K562 (cell line): ENCODE data around the gene NT5DC2. TPM values are rescaled to one million over a fixed set of nuclear protein-coding genes. Genes with fewer than 3 reads are reported as not detected.

Source experiments
- CAMTA2 ChIP-seq: fragments of 250-450 bp; sonication (Bioruptor Pico); conservative IDR thresholded peaks from 2 replicates; pipeline ENCODE4 v1.5.1; 2022
- CEBPG ChIP-seq, 3 experiments: fragments of 200-800 bp in 1 of 3; sonication (Bioruptor generic) in 1 of 3; sonication (generic) in 1 of 3; formaldehyde crosslinking in 1 of 3; IDR thresholded peaks in 2 of 3; conservative IDR thresholded peaks in 1 of 3; 2 replicates each; pipeline versions ENCODE4 v1.6.1 to v1.8.0; 2016 to 2022; ENCODE audit warnings: missing compliant biosample characterization in 2 of 3, missing genetic modification characterization in 2 of 3, mild to moderate bottlenecking in 1 of 3, missing genetic modification reagents in 1 of 3
- CREM ChIP-seq: IDR thresholded peaks from 2 replicates; pipeline ENCODE4 v1.6.1; 2014; ENCODE audit warnings: antibody characterized with exemption, low read depth
- DDX20 ChIP-seq: fragments of 450-650 bp; IDR thresholded peaks from 2 replicates; pipeline ENCODE4 v1.6.1; 2016; ENCODE audit warnings: missing genetic modification characterization, low read depth, mild to moderate bottlenecking, missing compliant biosample characterization, moderate library complexity
- FIP1L1 ChIP-seq: fragments of 200-400 bp; formaldehyde crosslinking; IDR thresholded peaks from 2 replicates; pipeline ENCODE4 v1.6.1; 2018; ENCODE audit warnings: mild to moderate bottlenecking, low read depth, low read length; ENCODE audit not compliant: poor library complexity, severe bottlenecking
- HEY1 ChIP-seq: fragments of 250-450 bp; sonication (Bioruptor Pico); IDR thresholded peaks from 2 replicates; pipeline ENCODE4 v1.5.0; 2020; ENCODE audit warnings: mild to moderate bottlenecking, moderate library complexity, borderline replicate concordance
- ILF3 ChIP-seq: fragments of 450-650 bp; IDR thresholded peaks from 2 replicates; pipeline ENCODE4 v1.6.1; 2018; ENCODE audit warnings: antibody characterized with exemption, mild to moderate bottlenecking, moderate library complexity, borderline replicate concordance
- NFIX ChIP-seq: fragments of 250-450 bp; sonication (Bioruptor Pico); IDR thresholded peaks from 2 replicates; pipeline ENCODE4 v1.4.0; 2020; ENCODE audit warnings: low read depth, mild to moderate bottlenecking, moderate library complexity
- NONO ChIP-seq, 2 experiments: fragments of 200-400 bp in 1 of 2; fragments of 450-650 bp in 1 of 2; formaldehyde crosslinking in 1 of 2; IDR thresholded peaks; 2 replicates each; pipeline ENCODE4 v1.6.1; 2017; ENCODE audit warnings: low read depth in 2 of 2, mild to moderate bottlenecking in 2 of 2, moderate library complexity in 2 of 2, low read length in 1 of 2
- PHB2 ChIP-seq: fragments of 450-650 bp; IDR thresholded peaks from 2 replicates; pipeline ENCODE4 v1.6.1; 2017; ENCODE audit warnings: low read depth
- PKNOX1 ChIP-seq: fragments of 450-650 bp; IDR thresholded peaks from 2 replicates; pipeline ENCODE4 v1.6.1; 2016
- RBFOX2 ChIP-seq: fragments of 200-400 bp; formaldehyde crosslinking; IDR thresholded peaks from 2 replicates; pipeline ENCODE4 v1.6.1; 2017; ENCODE audit warnings: low read depth, mild to moderate bottlenecking, low read length, moderate library complexity
- SREBF1 ChIP-seq: fragments of 150-350 bp; IDR thresholded peaks from 2 replicates; pipeline ENCODE4 v1.6.1; 2014; ENCODE audit warnings: antibody characterized with exemption, low read depth, low read length, borderline replicate concordance
- STAT5A ChIP-seq: IDR thresholded peaks from 2 replicates; pipeline ENCODE4 v1.6.1; 2012; ENCODE audit warnings: low read length, inconsistent platforms, borderline replicate concordance
- ZC3H8 ChIP-seq: fragments of 450-650 bp; IDR thresholded peaks from 2 replicates; pipeline ENCODE4 v1.6.1; 2017
- ZNF263 ChIP-seq: sonication (generic); formaldehyde crosslinking; IDR thresholded peaks from 2 replicates; pipeline ENCODE4 v1.8.0; 2022; ENCODE audit warnings: mild to moderate bottlenecking, missing genetic modification reagents, borderline replicate concordance
- polyA plus RNA-seq, 8 experiments: library from polyadenylated mRNA; depleted of rRNA in 4 of 8; stranded (reverse) in 5 of 8; unstranded in 3 of 8; fragments of >200 nt; fragmentation: Nextera tagmentation in 2 of 8; fragmentation: Illumina TruSeq in 1 of 8; extraction: Ambion mirVana in 2 of 8; extraction: Trizol in 1 of 8; gene quantifications; 2 replicates each; pipeline versions ENCODE4 v1.2.1 to v1.2.3, GENCODE V29; 2011 to 2014; ENCODE audit warnings: inconsistent platforms in 1 of 8, missing spikeins in 1 of 8
- total RNA-seq, 7 experiments: library from RNA; depleted of rRNA in 6 of 7; stranded (reverse); fragments of >200 nt in 6 of 7; fragmentation: Illumina TruSeq in 2 of 7; extraction: Trizol in 2 of 7; gene quantifications; 2 replicates each; pipeline versions ENCODE4 v1.2.1 to v1.2.3, GENCODE V29; 2011 to 2021; ENCODE audit warnings: low replicate concordance in 1 of 7
- TF ChIP-seq, protein P1 (sequence below): sonication (generic); formaldehyde crosslinking; IDR thresholded peaks from 2 replicates; pipeline ENCODE4 v1.5.0; 2020; ENCODE audit warnings: missing genetic modification reagents
- TF ChIP-seq, protein P2 (sequence below): fragments of 200-800 bp; sonication (Bioruptor generic); IDR thresholded peaks from 2 replicates; pipeline ENCODE4 v1.6.1; 2017; ENCODE audit warnings: missing genetic modification characterization, missing compliant biosample characterization
- TF ChIP-seq, protein P3 (sequence below), 2 experiments: fragments of 200-800 bp in 1 of 2; sonication (Bioruptor generic) in 1 of 2; sonication (generic) in 1 of 2; formaldehyde crosslinking in 1 of 2; IDR thresholded peaks in 1 of 2; conservative IDR thresholded peaks in 1 of 2; 2 replicates each; pipeline versions ENCODE4 v1.5.0 to v1.6.1; 2016 to 2020; ENCODE audit warnings: missing compliant biosample characterization in 1 of 2, missing genetic modification characterization in 1 of 2, missing genetic modification reagents in 1 of 2
- TF ChIP-seq, protein P4 (sequence below): sonication (generic); formaldehyde crosslinking; IDR thresholded peaks from 2 replicates; pipeline ENCODE4 v1.8.0; 2022; ENCODE audit warnings: missing genetic modification reagents, mild to moderate bottlenecking, moderate library complexity, borderline replicate concordance

The NT5DC2 gene
- total and polyA plus RNA-seq, 9 of the 15 experiments (the other 6 are each of a cell fraction or from before 2014, with no cell fraction given): 25.6 to 168 (median 122) TPM

DNA sequence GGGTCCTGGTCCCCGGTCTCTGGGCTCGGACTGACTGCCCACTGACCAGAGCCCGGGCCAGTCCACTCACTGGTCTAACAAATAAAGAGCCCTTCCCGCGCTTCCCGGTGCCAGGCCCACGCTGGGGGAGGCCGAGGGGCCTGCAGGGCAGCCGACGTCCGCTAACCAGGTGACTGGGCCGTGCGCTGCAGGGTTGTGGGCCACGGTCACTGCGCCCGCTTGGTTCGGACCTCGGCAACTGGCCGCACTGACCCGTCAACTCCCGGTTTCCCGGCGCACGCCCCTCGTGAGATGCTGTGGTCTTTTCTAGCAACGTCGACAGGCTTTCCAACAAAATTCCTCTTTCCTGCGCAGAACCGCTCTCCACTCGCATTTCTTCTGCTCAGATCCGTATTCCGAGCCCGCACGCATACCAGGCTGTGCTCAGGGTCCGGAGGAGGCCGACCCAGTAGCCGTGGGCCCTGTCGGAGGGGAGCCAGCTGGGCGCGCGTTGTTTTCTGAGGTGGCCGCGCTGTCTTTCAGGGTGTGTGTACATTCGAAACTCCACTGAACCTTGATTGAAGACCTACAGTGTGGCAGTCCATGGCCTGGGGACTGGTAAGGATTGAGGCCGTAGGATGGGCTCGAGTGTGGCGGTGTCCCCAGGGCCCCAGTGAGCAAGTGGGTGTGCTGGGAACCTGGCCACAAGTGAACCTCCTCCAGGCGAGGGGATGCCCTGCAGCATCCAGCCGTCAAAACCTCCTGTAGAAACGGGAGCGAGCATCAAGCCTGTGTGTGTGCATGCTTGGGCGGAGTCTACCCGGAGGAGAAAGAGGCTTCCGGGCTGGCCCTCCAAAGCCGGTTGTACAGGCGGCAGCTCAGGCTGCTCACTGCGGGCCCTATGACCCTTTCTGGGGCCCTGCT is 875 bp upstream of the NT5DC2 start (continued):
- TF ChIP-seq DDX20 (tag) (no peak), RBFOX2 (peak; percentile 73), ZNF263 (CRISPR knock-in tag) (peak; percentile 78), ILF3 (no peak), FIP1L1 (no peak), CEBPG (CRISPR knock-in tag; IDR thresholded peaks at IDR 0.05) (0 out of 2 replicates have a peak, but pooled peaks have one; percentile 16), CEBPG (tag; conservative IDR thresholded peaks at IDR 0.05 in 1 of 2, IDR thresholded peaks at IDR 0.05 in 1 of 2) (no peak), PHB2 (no peak), ZC3H8 (no peak), NFIX (no peak), STAT5A (no peak), HEY1 (CRISPR knock-in tag) (no peak), PKNOX1 (no peak), CAMTA2 (CRISPR knock-in tag) (no peak), CREM (no peak), NONO (IDR thresholded peaks at IDR 0.05; ENCODE audit: low read depth in 2 of 2, low read length in 1 of 2) (no peak), SREBF1 (no peak)
- TF ChIP-seq, protein P1, sequence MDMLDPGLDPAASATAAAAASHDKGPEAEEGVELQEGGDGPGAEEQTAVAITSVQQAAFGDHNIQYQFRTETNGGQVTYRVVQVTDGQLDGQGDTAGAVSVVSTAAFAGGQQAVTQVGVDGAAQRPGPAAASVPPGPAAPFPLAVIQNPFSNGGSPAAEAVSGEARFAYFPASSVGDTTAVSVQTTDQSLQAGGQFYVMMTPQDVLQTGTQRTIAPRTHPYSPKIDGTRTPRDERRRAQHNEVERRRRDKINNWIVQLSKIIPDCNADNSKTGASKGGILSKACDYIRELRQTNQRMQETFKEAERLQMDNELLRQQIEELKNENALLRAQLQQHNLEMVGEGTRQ (CRISPR knock-in tag): no peak
- TF ChIP-seq, protein P2, sequence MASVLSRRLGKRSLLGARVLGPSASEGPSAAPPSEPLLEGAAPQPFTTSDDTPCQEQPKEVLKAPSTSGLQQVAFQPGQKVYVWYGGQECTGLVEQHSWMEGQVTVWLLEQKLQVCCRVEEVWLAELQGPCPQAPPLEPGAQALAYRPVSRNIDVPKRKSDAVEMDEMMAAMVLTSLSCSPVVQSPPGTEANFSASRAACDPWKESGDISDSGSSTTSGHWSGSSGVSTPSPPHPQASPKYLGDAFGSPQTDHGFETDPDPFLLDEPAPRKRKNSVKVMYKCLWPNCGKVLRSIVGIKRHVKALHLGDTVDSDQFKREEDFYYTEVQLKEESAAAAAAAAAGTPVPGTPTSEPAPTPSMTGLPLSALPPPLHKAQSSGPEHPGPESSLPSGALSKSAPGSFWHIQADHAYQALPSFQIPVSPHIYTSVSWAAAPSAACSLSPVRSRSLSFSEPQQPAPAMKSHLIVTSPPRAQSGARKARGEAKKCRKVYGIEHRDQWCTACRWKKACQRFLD: no peak; the same call in 1 of the 2 replicates
- TF ChIP-seq, protein P3, sequence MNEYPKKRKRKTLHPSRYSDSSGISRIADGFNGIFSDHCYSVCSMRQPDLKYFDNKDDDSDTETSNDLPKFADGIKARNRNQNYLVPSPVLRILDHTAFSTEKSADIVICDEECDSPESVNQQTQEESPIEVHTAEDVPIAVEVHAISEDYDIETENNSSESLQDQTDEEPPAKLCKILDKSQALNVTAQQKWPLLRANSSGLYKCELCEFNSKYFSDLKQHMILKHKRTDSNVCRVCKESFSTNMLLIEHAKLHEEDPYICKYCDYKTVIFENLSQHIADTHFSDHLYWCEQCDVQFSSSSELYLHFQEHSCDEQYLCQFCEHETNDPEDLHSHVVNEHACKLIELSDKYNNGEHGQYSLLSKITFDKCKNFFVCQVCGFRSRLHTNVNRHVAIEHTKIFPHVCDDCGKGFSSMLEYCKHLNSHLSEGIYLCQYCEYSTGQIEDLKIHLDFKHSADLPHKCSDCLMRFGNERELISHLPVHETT (CRISPR knock-in tag; conservative IDR thresholded peaks at IDR 0.05 in 1 of 2, IDR thresholded peaks at IDR 0.05 in 1 of 2): no peak
- TF ChIP-seq, protein P4, sequence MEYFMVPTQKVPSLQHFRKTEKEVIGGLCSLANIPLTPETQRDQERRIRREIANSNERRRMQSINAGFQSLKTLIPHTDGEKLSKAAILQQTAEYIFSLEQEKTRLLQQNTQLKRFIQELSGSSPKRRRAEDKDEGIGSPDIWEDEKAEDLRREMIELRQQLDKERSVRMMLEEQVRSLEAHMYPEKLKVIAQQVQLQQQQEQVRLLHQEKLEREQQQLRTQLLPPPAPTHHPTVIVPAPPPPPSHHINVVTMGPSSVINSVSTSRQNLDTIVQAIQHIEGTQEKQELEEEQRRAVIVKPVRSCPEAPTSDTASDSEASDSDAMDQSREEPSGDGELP (CRISPR knock-in tag): peak; percentile 46; the same call in 1 of the 2 replicates
